HL-60 (cell line): ENCODE measurements around the gene PRKRIP1.
"Not testable (repeated sequence)": the region's sequence is repeated elsewhere in the genome, so short reads cannot be mapped to it uniquely, and the experiment has no call there.

Experiments
- DNase-seq, 2 experiments: peaks; one replicate each; pipeline ENCODE4 v3.0.0-alpha.2; 2010 to 2020; ENCODE audit warnings: low read depth in 1 of 2, low spot score in 1 of 2
- H3K27ac ChIP-seq: fragments of 250-450 bp; sonication (Bioruptor Pico); replicated peaks from 2 replicates; pipeline ENCODE4 v1.5.1; 2020; ENCODE audit warnings: mild to moderate bottlenecking, moderate library complexity
- H3K27me3 ChIP-seq: fragments of 250-450 bp; sonication (Bioruptor Pico); 2 replicates; pipeline ENCODE4 v1.5.1; 2021; ENCODE audit warnings: mild to moderate bottlenecking, moderate library complexity; ENCODE audit not compliant: insufficient read depth, poor library complexity, severe bottlenecking
- H3K4me3 ChIP-seq: replicated peaks from 2 replicates; pipeline ENCODE4 v1.5.1; 2011; ENCODE audit warnings: mild to moderate bottlenecking, control low read depth, low read length; ENCODE audit not compliant: insufficient read depth
- GABPA ChIP-seq: IDR thresholded peaks from 2 replicates; pipeline ENCODE4 v1.6.1; 2012; ENCODE audit warnings: low read depth
- POLR2AphosphoS5 ChIP-seq: IDR thresholded peaks from 2 replicates; pipeline ENCODE4 v1.6.1; 2012; ENCODE audit warnings: low read depth
- REST ChIP-seq: IDR thresholded peaks from 2 replicates; pipeline ENCODE4 v1.6.1; 2012; ENCODE audit warnings: low read depth; ENCODE audit not compliant: insufficient replicate concordance
- SPI1 ChIP-seq: IDR thresholded peaks from 2 replicates; pipeline ENCODE4 v1.6.1; 2012; ENCODE audit warnings: low read depth, mild to moderate bottlenecking, borderline replicate concordance
- TF ChIP-seq, protein P1 (sequence below): IDR thresholded peaks from one replicate; pipeline ENCODE4 v1.5.1; 2011; ENCODE audit warnings: low read length, control low read depth, inconsistent platforms; ENCODE audit not compliant: insufficient read depth

PRKRIP1 gene

DNA sequence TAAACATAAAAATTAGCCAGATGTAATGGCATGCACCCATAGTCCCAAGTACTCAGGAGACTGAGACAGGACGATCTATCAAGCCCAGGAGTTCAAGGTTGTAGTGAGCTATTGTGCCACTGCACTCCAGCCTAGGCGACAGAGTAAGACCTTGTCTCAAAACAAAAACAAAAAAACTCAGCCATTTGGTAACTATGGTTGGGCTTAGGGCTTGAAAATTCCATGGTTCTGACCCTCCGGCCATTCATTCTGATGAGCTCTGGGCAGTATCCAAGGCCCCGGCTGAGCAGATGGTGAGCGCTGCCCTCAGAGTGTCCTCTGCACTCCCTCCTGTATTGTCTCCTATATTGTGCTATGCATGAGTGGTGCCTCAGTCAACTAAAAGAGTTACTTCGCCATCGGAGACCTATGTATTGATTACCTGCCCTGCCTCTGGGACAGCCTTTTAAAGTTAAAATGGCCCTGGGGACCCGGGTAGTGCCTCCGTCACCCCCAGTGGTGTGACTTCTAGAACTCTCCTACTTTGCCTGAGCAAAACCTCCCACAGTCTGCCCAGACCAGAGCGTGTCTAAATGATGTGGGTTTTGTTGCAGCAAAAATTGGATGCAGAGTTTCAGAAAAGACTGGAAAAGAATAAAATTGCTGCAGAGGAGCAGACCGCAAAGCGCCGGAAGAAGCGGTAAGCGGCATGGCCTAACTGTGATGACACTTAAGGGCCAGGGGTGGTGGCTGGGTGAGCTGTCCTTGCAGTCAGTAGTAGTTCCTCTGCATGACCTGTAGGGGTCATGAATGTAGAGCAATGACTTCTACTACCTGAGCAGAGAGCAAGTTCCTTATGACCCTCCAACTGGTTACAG lies 8.1 kb downstream of the PRKRIP1 start:
- peak; percentile 73 for TF ChIP-seq POLR2AphosphoS5
- TF ChIP-seq, protein P1, sequence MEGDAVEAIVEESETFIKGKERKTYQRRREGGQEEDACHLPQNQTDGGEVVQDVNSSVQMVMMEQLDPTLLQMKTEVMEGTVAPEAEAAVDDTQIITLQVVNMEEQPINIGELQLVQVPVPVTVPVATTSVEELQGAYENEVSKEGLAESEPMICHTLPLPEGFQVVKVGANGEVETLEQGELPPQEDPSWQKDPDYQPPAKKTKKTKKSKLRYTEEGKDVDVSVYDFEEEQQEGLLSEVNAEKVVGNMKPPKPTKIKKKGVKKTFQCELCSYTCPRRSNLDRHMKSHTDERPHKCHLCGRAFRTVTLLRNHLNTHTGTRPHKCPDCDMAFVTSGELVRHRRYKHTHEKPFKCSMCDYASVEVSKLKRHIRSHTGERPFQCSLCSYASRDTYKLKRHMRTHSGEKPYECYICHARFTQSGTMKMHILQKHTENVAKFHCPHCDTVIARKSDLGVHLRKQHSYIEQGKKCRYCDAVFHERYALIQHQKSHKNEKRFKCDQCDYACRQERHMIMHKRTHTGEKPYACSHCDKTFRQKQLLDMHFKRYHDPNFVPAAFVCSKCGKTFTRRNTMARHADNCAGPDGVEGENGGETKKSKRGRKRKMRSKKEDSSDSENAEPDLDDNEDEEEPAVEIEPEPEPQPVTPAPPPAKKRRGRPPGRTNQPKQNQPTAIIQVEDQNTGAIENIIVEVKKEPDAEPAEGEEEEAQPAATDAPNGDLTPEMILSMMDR: peak; percentile 87
- TF ChIP-seq REST: peak; percentile 47
- peak; percentile 38; the same call in 1 of the 2 replicates for TF ChIP-seq SPI1
- TF ChIP-seq GABPA: no peak
- peak overlapping the region; percentile 64 for H3K27ac ChIP-seq
- DNase-seq: peak; percentile 89 to 93

DNA sequence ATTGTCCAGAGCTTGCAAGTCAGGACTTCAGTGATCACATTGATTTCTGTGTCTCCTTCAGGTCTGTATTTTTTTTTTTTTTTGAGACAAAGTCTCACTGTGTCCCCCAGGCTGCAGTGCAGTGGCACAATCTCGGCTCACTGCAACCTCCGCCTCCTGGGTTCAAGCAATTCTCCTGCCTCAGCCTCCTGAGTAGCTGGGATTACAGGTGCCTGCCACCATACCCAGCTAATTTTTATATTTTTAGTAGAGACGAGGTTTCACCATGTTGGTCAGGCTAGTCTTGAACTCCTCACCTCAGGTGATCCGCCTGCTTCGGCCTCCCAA lies 8.7 kb downstream of the PRKRIP1 start:
- not testable (repeated sequence) for H3K4me3 ChIP-seq, H3K27me3 ChIP-seq, DNase-seq
- H3K27ac ChIP-seq: 0 out of 2 replicates have a peak overlapping the region, but pooled peaks have one; percentile 0

More for the DNA sequence above, 8.1 kb downstream of the PRKRIP1 start:
- H3K4me3 ChIP-seq: no peak overlapping the region
- no peaks in the 10 kb centered on the region for H3K27me3 ChIP-seq

- TF ChIP-seq SPI1 (no peak), GABPA (no peak), POLR2AphosphoS5 (no peak), REST (no peak)
- TF ChIP-seq, protein P1: no peak
- no peak for DNase-seq
- no peak overlapping the region for H3K4me3 ChIP-seq
- H3K27me3 ChIP-seq: no peaks in the 10 kb centered on the region
- H3K27ac ChIP-seq: no peak overlapping the region
Observed at GRCh38 chr7:102407910-102408309, 11.7 kb downstream of the PRKRIP1 start.

GRCh38 chr7:102408530-102408929 lies 12.4 kb downstream of the PRKRIP1 start:
- not testable (repeated sequence) for H3K27me3 ChIP-seq, DNase-seq, H3K27ac ChIP-seq, H3K4me3 ChIP-seq

GRCh38 chr7:102409340-102409739 lies 13.2 kb downstream of the PRKRIP1 start:
- no peak for DNase-seq
- Histone ChIP-seq H3K27ac (no peak overlapping the region), H3K27me3 (no peaks in the 10 kb centered on the region), H3K4me3 (no peak overlapping the region)
- TF ChIP-seq SPI1: no peak
- no peak for TF ChIP-seq GABPA
- TF ChIP-seq, protein P1: no peak
- TF ChIP-seq POLR2AphosphoS5: no peak
- TF ChIP-seq REST: no peak
